Measurements from ENCODE around the gene CMIP. TPM values are rescaled to one million over a fixed set of nuclear protein-coding genes. Genes with fewer than 3 reads are reported as not detected.

CMIP gene
- total RNA-seq, 1 experiment from 2014 or later = 53.6 TPM

GRCh38 chr16:81602256-81602776 is 157.7 kb downstream of the CMIP start:
- ChIA-PET POLR2A (interaction anchor here (1.0 to 5.3 kb wide), 8 partner anchors 15 to 75 kb away, joined by 3 to 64 read pairs (median 7); no protein-coding TSS in a partner anchor), CTCF (interaction anchor here (0.8 to 2.6 kb wide), 3 partner anchors 14 to 197 kb away, joined by 3 to 12 read pairs (median 7); no protein-coding TSS in a partner anchor)
- intact Hi-C loops (cut with micrococcal nuclease) = loop anchor here (5.0 kb wide), 1 partner anchor 155 kb away; no protein-coding TSS in a partner anchor
- no peaks in the 10 kb centered on the region for H3K27me3 Mint-ChIP-seq (ENCODE audit: insufficient read depth, unreplicated experiment)
- BruUV-seq (replicated peaks) = no TSS peak
- H3K36me3 Mint-ChIP-seq (ENCODE audit: insufficient read depth, unreplicated experiment) = peaks cover 32% of the 10 kb centered on the region
- peaks cover 61% of the 10 kb centered on the region for H3K4me1 Mint-ChIP-seq (ENCODE audit: insufficient read depth, unreplicated experiment)
- peak overlapping the region; percentile 88 for H3K27ac Mint-ChIP-seq (ENCODE audit: low read depth, unreplicated experiment)
- no peak for TF ChIP-seq CTCF (IDR thresholded peaks at IDR 0.05; ENCODE audit: unreplicated experiment)
- H3K9me3 Mint-ChIP-seq (ENCODE audit: unreplicated experiment) = no peaks in the 10 kb centered on the region
- H3K4me3 Mint-ChIP-seq (ENCODE audit: unreplicated experiment) = no peak overlapping the region
- no peak for DNase-seq (ENCODE audit: unreplicated experiment)

- no peak for TF ChIP-seq CTCF (IDR thresholded peaks at IDR 0.05; ENCODE audit: unreplicated experiment)
- CTCF ChIA-PET = interaction anchor here (2.0 to 2.6 kb wide), 2 partner anchors 13 to 20 kb away, joined by 7 to 12 read pairs; no protein-coding TSS in a partner anchor
Measured at GRCh38 chr16:81602792-81603191, 158.2 kb downstream of the CMIP start.

GRCh38 chr16:81604960-81605383 is 160.4 kb downstream of the CMIP start:
- Mint-ChIP-seq H3K27me3 (ENCODE audit: insufficient read depth, unreplicated experiment) (no peaks in the 10 kb centered on the region), H3K9me3 (ENCODE audit: unreplicated experiment) (no peaks in the 10 kb centered on the region), H3K4me3 (ENCODE audit: unreplicated experiment) (no peak overlapping the region), H3K36me3 (ENCODE audit: insufficient read depth, unreplicated experiment) (peaks cover 28% of the 10 kb centered on the region), H3K4me1 (ENCODE audit: insufficient read depth, unreplicated experiment) (peaks cover 58% of the 10 kb centered on the region), H3K27ac (ENCODE audit: low read depth, unreplicated experiment) (peak overlapping the region; percentile 29)
- intact Hi-C loops (cut with micrococcal nuclease) = loop anchor here (5.0 kb wide), 1 partner anchor 158 kb away; no protein-coding TSS in a partner anchor
- TF ChIP-seq CTCF (IDR thresholded peaks at IDR 0.05; ENCODE audit: unreplicated experiment) = no peak
- BruUV-seq (replicated peaks) = no TSS peak
- CTCF ChIA-PET = interaction anchor here (0.6 to 1.0 kb wide), 4 partner anchors 10 to 21 kb away, joined by 3 to 8 read pairs (median 4); no protein-coding TSS in a partner anchor
- POLR2A ChIA-PET = interaction anchor here (0.7 to 1.8 kb wide), 5 partner anchors 15 to 175 kb away, joined by 3 to 4 read pairs (median 3); no protein-coding TSS in a partner anchor
- peak; percentile 55 for DNase-seq (ENCODE audit: unreplicated experiment)

More at GRCh38 chr16:81602792-81603191, 158.2 kb downstream of the CMIP start:
- BruUV-seq (replicated peaks) = no TSS peak
- H3K27ac Mint-ChIP-seq (ENCODE audit: low read depth, unreplicated experiment) = peak overlapping the region; percentile 31
- intact Hi-C loops (cut with micrococcal nuclease) = loop anchor here (5.0 kb wide), 1 partner anchor 155 kb away; no protein-coding TSS in a partner anchor
- H3K4me3 Mint-ChIP-seq (ENCODE audit: unreplicated experiment) = no peak overlapping the region
- POLR2A ChIA-PET = interaction anchor here (1.0 to 3.0 kb wide), 4 partner anchors 16 to 72 kb away, joined by 3 to 17 read pairs (median 4); no protein-coding TSS in a partner anchor
- H3K4me1 Mint-ChIP-seq (ENCODE audit: insufficient read depth, unreplicated experiment) = peaks cover 60% of the 10 kb centered on the region
- no peaks in the 10 kb centered on the region for H3K27me3 Mint-ChIP-seq (ENCODE audit: insufficient read depth, unreplicated experiment)
- no peak for DNase-seq (ENCODE audit: unreplicated experiment)
- no peaks in the 10 kb centered on the region for H3K9me3 Mint-ChIP-seq (ENCODE audit: unreplicated experiment)
- H3K36me3 Mint-ChIP-seq (ENCODE audit: insufficient read depth, unreplicated experiment) = peaks cover 35% of the 10 kb centered on the region

GRCh38 chr16:81606039-81606438 is 161.4 kb downstream of the CMIP start:
- H3K27me3 Mint-ChIP-seq (ENCODE audit: insufficient read depth, unreplicated experiment) = no peaks in the 10 kb centered on the region
- H3K4me3 Mint-ChIP-seq (ENCODE audit: unreplicated experiment) = no peak overlapping the region
- POLR2A ChIA-PET = interaction anchor here (0.7 to 1.8 kb wide), 2 partner anchors 15 to 82 kb away, joined by 3 to 4 read pairs; no protein-coding TSS in a partner anchor
- H3K4me1 Mint-ChIP-seq (ENCODE audit: insufficient read depth, unreplicated experiment) = peaks cover 48% of the 10 kb centered on the region
- peaks cover 24% of the 10 kb centered on the region for H3K36me3 Mint-ChIP-seq (ENCODE audit: insufficient read depth, unreplicated experiment)
- TF ChIP-seq CTCF (IDR thresholded peaks at IDR 0.05; ENCODE audit: unreplicated experiment) = no peak
- BruUV-seq (replicated peaks) = no TSS peak
- DNase-seq (ENCODE audit: unreplicated experiment) = no peak
- intact Hi-C loops (cut with micrococcal nuclease) = no loop called here
- no peaks in the 10 kb centered on the region for H3K9me3 Mint-ChIP-seq (ENCODE audit: unreplicated experiment)
- peak overlapping the region; percentile 29 for H3K27ac Mint-ChIP-seq (ENCODE audit: low read depth, unreplicated experiment)
- CTCF ChIA-PET = interaction anchor here (0.6 to 1.0 kb wide), 2 partner anchors 20 to 22 kb away, joined by 4 read pairs; no protein-coding TSS in a partner anchor
